22Rv1 (cell line): ENCODE data around the gene ASTN2.

Experiments used
- H3K27ac ChIP-seq: fragments of 450-650 bp; 2 replicates; pipeline ENCODE4 v1.5.1; 2017
- ZFX ChIP-seq: fragments of 450-650 bp; IDR thresholded peaks from 2 replicates; pipeline ENCODE4 v1.6.1; 2017; ENCODE audit warnings: antibody characterized with exemption, borderline replicate concordance
- TF ChIP-seq, protein P1 (sequence below): fragments of 450-650 bp; IDR thresholded peaks from 2 replicates; pipeline ENCODE4 v1.5.1; 2017; ENCODE audit warnings: mild to moderate bottlenecking

Gene ASTN2

GRCh38 chr9:116471944-116472506 is 942.8 kb downstream of the ASTN2 start:
- H3K27ac ChIP-seq: no peak overlapping the region
- TF ChIP-seq, protein P1, sequence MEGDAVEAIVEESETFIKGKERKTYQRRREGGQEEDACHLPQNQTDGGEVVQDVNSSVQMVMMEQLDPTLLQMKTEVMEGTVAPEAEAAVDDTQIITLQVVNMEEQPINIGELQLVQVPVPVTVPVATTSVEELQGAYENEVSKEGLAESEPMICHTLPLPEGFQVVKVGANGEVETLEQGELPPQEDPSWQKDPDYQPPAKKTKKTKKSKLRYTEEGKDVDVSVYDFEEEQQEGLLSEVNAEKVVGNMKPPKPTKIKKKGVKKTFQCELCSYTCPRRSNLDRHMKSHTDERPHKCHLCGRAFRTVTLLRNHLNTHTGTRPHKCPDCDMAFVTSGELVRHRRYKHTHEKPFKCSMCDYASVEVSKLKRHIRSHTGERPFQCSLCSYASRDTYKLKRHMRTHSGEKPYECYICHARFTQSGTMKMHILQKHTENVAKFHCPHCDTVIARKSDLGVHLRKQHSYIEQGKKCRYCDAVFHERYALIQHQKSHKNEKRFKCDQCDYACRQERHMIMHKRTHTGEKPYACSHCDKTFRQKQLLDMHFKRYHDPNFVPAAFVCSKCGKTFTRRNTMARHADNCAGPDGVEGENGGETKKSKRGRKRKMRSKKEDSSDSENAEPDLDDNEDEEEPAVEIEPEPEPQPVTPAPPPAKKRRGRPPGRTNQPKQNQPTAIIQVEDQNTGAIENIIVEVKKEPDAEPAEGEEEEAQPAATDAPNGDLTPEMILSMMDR: no peak
- no peak for TF ChIP-seq ZFX

GRCh38 chr9:116471093-116471906 is 943.6 kb downstream of the ASTN2 start:
- no peak overlapping the region for H3K27ac ChIP-seq
- no peak for TF ChIP-seq ZFX
- TF ChIP-seq, protein P1: no peak

DNA sequence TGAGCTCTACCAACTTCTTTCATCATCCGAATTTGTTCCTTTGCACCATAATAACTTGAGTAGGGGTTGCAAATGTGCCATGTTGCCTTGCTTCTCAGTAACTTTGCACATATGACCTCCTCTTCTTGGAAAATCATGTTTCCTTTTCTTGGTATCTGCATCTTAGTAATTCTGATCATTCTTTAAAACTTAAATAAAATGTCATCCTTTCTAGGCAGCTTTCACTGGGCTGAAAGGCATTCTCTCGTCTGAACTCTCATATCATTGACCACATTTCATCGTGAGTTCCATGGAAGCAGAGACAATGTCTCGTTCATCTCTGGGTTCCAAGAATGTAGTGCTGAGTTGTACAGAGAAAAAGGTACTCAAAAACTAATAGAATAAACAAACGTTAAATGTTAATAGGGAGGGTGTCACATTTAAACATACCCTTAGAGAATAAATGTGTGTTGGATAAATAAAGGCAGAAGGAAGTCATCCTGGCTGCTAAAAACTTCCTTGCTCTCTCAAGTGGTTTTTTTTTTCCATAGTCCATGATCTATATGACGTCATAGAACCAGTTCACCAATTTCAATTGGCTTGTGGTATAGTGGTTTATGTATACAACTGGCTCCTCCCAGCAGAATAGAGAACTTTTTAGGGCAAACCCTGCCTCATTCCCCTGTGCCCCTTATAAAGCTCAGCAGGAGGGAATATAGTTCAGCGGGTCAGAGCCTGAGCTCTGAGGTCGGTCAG is 945.9 kb downstream of the ASTN2 start:
- TF ChIP-seq ZFX: no peak
- TF ChIP-seq, protein P1: no peak
- no peak overlapping the region for H3K27ac ChIP-seq

GRCh38 chr9:116468369-116468768 is 946.5 kb downstream of the ASTN2 start:
- TF ChIP-seq, protein P1: no peak
- no peak for TF ChIP-seq ZFX
- H3K27ac ChIP-seq: no peak overlapping the region

DNA sequence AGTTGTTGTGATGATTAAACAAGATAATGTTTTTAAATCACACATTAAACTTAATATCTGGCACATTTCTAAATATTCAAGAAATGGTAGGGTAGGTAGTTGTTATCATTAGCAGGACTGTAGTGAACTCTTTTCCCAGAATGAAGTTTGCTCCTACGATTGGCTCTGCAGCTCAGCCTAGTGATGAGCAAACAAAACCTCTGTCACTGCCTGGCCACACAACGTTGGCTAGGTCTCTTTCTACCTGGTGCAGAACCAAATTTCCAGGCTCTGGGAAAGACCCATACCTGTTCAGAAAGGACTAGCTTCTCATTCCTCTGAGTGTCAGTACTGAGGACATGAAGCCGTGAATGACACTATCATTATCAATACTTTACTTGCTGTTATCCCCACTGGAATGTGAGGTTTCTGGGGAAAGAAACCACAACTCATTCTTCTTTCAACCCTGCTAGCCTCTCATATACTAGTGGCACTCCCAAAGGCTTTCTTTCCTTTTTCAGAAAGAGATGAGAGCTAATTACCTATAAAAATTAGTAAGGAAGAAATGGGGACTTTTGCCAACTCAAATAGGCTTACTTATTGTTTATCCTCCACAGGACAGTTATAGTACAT is 947.0 kb downstream of the ASTN2 start:
- TF ChIP-seq, protein P1: no peak
- no peak for TF ChIP-seq ZFX
- no peak overlapping the region for H3K27ac ChIP-seq

DNA sequence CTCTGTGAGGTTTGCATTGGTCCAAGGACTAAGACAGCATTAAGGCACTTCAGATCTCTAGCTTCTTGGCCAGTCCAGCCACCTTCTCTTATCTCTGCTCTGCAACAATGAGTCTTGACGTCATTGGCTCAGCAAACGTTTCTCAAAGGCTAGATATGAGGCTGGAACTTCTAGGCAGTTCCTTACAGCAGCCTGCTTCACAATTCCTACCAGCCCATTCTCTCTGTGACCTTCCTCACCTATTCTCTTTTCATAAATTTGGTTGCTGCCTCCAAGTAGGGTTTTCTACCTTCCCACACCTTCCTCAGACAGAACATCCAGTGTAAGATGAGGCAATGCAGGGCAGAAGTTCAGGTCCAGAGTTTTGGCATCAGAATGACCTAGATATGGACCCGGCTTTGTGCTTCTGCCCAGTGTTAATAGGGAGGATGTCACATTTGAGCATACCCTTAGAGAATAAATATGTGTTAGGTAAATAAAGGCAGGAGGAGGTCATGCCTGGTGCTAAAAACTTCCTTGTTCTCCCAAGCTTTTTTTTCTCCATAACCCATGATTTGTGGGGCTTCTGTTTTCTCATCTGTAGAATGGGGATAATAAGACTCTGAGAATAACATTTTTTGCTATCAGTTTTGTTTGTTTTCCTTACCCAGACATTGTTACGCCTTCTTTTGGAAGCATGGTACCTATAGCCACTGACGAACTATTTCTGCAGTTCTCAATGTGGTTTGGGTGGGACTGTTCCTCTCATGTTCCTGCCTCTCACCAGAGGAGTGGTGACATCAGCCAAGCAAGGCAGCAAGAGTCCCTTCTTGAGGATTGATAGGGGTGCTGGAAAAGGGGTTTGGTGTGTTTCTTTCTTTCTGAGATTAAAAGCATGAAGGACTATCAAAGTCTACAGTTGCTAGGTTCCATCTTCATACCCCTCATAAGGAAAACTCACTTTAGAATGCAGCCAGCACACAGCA is 948.3 kb downstream of the ASTN2 start:
- TF ChIP-seq ZFX: no peak
- TF ChIP-seq, protein P1: no peak
- no peak overlapping the region for H3K27ac ChIP-seq
